RWPE1 (cell line): ENCODE measurements around the gene ANKRD42.

Experiments used
- CTCF ChIA-PET: fragments of 350-600 bp; sonication (Branson Sonifier 250); formaldehyde crosslinking; extraction: SDS; loops from one replicate; lab custom pipeline; 2021; lab: Yijun Ruan, JAX
- POLR2A ChIA-PET: fragments of 400-600 bp; formaldehyde crosslinking; extraction: SDS; loops from one replicate; lab custom pipeline; 2020; ENCODE audit warnings: antibody characterized with exemption; ENCODE audit not compliant: low non-redundant PET; lab: Yijun Ruan, JAX
- DNase-seq: peaks from one replicate; pipeline ENCODE4 v3.0.0; 2012; ENCODE audit warnings: low spot score
- H3K27ac ChIP-seq: fragments of 450-650 bp; 2 replicates; pipeline ENCODE4 v1.5.1; 2017
- TF ChIP-seq, protein P1 (sequence below): fragments of 450-650 bp; conservative IDR thresholded peaks from 2 replicates; pipeline ENCODE4 v1.5.1; 2017; ENCODE audit warnings: low read depth, mild to moderate bottlenecking

Gene ANKRD42

DNA sequence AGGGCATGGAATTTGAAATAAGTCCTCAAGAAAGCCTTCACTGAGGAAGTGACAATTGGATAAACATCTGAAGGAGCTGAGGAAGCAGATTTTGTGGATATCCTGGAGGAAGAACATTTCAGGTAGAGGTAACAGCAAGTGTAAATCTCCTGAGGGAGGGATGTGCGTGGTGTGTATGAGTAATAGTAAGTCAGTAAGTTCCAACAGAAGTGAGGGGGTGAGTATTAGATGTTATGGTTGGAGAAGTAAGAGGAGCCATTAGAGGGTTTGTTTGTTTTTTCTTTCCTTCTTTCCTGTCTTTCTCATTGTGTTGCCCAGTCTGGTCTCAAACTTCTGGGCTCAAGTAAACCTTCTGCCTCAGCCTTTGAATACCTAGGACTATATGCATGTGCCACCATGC, 29.0 kb downstream of the ANKRD42 start:
- TF ChIP-seq, protein P1, sequence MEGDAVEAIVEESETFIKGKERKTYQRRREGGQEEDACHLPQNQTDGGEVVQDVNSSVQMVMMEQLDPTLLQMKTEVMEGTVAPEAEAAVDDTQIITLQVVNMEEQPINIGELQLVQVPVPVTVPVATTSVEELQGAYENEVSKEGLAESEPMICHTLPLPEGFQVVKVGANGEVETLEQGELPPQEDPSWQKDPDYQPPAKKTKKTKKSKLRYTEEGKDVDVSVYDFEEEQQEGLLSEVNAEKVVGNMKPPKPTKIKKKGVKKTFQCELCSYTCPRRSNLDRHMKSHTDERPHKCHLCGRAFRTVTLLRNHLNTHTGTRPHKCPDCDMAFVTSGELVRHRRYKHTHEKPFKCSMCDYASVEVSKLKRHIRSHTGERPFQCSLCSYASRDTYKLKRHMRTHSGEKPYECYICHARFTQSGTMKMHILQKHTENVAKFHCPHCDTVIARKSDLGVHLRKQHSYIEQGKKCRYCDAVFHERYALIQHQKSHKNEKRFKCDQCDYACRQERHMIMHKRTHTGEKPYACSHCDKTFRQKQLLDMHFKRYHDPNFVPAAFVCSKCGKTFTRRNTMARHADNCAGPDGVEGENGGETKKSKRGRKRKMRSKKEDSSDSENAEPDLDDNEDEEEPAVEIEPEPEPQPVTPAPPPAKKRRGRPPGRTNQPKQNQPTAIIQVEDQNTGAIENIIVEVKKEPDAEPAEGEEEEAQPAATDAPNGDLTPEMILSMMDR = no peak
- DNase-seq = no peak
- CTCF ChIA-PET = no interaction called here
- H3K27ac ChIP-seq = no peak overlapping the region
- POLR2A ChIA-PET = no interaction called here

DNA sequence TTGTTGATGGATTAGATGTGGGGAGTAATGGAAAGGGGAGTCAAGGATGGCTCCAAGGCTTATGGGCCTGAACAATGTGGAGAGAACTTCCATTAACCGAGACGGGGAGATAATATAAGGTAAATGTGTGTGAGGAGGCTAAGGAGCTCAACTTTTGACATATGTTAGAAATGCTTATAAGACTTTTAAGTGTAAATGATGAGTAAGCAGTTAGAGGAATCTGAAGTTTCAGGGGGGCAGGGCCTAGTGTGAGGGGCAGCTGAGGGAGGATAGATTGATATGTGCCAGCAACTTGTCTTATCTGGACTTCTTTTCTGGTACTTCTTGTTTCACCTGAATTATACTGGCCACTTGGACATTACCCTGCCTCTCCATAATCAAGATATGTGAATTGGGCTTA, 29.9 kb downstream of the ANKRD42 start:
- DNase-seq = no peak
- POLR2A ChIA-PET = no interaction called here
- H3K27ac ChIP-seq = no peak overlapping the region
- TF ChIP-seq, protein P1 = no peak
- CTCF ChIA-PET = interaction anchor here (0.6 kb wide), 2 partner anchors 237 to 1098 kb away, joined by 3 to 7 read pairs; no protein-coding TSS in a partner anchor

DNA sequence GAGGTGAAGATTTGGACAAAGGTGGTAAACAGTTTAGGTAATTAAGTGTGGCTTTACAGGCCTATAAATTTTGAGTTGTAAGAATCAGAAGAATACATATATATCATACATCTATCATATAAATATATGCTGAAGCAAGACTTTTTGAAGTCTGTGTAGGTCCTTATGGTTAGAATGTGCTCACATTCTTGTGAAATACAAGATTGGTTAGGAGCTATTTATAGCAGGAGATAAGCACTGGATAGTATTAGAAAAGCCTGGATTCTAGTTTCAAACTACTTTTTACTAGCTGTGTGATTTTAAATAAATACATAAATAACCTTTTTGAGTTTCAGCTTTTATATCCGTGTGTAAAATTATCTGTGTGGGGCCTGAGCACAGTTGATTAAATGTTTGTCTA, 42.3 kb downstream of the ANKRD42 start:
- POLR2A ChIA-PET = no interaction called here

DNA sequence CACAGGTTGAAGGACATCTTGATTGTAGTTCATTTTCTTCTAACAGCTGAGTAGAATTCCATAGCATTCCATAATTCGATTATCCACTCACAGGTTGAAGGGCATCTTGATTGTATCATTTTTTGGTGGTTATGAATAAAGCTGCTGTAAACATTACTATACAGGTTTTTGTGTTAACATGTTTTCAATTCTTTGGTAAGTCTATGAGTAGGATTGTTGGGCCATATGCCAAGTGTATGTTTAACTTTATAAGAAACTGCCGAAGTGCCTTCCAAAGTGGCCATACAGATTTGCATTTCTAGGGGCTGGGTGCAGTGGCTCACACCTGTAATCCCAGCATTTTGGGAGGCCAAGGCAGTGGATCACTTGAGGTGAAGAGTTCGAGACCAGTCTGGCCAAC, 44.6 kb downstream of the ANKRD42 start:
- H3K27ac ChIP-seq = no peak overlapping the region
- no peak for DNase-seq
- CTCF ChIA-PET = interaction anchor here (2.3 kb wide), 1 partner anchor 12 kb away, joined by 11 read pairs; no protein-coding TSS in a partner anchor
- TF ChIP-seq, protein P1 = no peak
- POLR2A ChIA-PET = no interaction called here

More for the DNA sequence above, 42.3 kb downstream of the ANKRD42 start:
- no peak overlapping the region for H3K27ac ChIP-seq
- CTCF ChIA-PET = interaction anchor here (1.3 kb wide), 1 partner anchor 14 kb away, joined by 5 read pairs; no protein-coding TSS in a partner anchor
- TF ChIP-seq, protein P1 = no peak
- no peak for DNase-seq

DNA sequence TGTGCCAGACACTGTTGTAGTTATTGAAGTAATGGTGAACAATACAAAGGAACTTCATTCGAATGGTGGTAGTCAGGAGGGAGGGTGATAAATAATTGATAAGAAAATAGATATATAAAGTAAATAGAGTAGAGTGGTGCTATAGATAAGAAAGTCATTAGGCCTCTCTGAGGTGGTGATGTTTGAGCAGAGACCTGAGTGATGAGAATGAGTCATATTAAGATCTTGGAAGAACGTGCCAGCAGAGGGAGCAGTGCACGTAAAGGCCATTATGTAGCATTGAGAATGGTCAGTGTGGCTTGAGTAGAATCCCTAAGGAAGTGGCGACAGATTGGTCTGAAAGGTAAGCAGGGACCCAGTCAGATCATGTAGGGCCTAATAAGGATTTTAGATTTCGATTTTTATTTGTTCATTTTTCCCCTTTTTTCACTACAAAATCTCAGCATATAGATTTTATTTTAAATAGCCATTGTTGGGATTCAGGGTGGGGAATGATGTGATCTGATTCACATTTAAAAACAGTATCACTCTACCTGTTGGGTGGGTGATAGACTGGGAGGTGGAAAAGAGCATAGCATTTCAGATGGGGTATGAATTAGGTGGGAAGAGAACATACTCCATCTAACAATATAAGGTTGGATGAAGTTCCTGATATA, 47.9 kb downstream of the ANKRD42 start:
- DNase-seq = peak; percentile 60
- CTCF ChIA-PET = no interaction called here
- no peak overlapping the region for H3K27ac ChIP-seq
- TF ChIP-seq, protein P1 = peak; percentile 67
- POLR2A ChIA-PET = no interaction called here

DNA sequence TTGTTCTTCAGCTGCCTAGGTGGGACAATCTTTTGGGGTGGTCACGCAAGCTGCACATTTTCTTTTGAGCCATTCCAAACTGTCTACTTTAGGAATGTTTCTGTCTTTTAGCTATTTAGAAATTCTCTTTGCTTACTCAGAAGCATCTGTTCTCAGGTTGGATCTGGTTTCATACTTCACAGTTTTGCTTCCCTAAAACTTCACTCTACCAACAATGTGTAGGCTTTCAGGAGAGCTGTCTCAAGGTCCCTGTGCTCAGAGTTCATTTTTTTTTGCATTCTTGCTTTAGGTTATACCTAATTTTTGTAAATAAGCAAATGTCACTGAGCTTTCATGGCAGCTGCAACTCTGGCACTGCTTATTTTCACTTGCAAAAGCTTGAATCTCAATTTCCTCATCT, 55.9 kb downstream of the ANKRD42 start:
- ChIA-PET POLR2A (no interaction called here), CTCF (interaction anchor here (0.6 to 1.6 kb wide), 10 partner anchors 11 to 684 kb away, joined by 3 to 13 read pairs (median 5); partner anchors contain the start of gene DDIAS)
- no peak for DNase-seq
- TF ChIP-seq, protein P1 = no peak
- no peak overlapping the region for H3K27ac ChIP-seq
